Right lobe of liver (tissue), 4 donors: ENCODE data around the gene FAXDC2.

ENCODE experiments used
- POLR2A ChIP-seq: fragments of 450-650 bp; IDR thresholded peaks from one replicate; pipeline ENCODE4 v1.6.1; 2017; ENCODE audit warnings: antibody characterized with exemption, mild to moderate bottlenecking
- TF ChIP-seq, protein P1 (sequence below), 4 donors: fragments of 200-600 bp in 3 of 4; fragments of 450-650 bp in 1 of 4; IDR thresholded peaks; one replicate each; pipeline versions ENCODE4 v1.5.1 to v1.8.0; 2016 to 2022; ENCODE audit warnings: antibody characterized with exemption in 4 of 4, mild to moderate bottlenecking in 2 of 4
- donor health status: DM: no; HTN: no; CAD: no.
- donor health status: DM: no; HTN: no; CAD: no.
- donor health status: DM: no; HTN: yes; CAD: no.

DNA sequence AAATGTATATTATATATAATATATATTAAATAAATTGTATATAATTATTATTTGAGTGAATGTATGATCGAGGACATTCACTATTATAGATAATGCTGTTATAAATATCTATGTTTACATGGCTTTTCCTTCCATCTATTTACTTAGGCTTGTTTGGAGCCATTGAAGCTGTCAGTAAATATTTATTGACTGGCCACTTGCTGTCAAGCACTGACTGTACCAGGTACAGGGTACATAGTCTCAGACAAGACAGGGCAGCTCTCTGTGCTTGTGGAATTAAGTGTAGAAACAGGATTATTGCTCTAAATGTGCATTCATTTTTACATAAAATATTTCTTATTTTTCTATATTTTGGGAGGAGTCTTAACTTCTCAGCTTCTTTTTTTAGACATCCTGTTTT is 16.4 kb downstream of the FAXDC2 start:
- TF ChIP-seq POLR2A = no peak
- TF ChIP-seq, protein P1, sequence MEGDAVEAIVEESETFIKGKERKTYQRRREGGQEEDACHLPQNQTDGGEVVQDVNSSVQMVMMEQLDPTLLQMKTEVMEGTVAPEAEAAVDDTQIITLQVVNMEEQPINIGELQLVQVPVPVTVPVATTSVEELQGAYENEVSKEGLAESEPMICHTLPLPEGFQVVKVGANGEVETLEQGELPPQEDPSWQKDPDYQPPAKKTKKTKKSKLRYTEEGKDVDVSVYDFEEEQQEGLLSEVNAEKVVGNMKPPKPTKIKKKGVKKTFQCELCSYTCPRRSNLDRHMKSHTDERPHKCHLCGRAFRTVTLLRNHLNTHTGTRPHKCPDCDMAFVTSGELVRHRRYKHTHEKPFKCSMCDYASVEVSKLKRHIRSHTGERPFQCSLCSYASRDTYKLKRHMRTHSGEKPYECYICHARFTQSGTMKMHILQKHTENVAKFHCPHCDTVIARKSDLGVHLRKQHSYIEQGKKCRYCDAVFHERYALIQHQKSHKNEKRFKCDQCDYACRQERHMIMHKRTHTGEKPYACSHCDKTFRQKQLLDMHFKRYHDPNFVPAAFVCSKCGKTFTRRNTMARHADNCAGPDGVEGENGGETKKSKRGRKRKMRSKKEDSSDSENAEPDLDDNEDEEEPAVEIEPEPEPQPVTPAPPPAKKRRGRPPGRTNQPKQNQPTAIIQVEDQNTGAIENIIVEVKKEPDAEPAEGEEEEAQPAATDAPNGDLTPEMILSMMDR (IDR thresholded peaks at IDR 0.05) = no peak
